Measurements from ENCODE around the gene PRR33.

Gene PRR33

DNA sequence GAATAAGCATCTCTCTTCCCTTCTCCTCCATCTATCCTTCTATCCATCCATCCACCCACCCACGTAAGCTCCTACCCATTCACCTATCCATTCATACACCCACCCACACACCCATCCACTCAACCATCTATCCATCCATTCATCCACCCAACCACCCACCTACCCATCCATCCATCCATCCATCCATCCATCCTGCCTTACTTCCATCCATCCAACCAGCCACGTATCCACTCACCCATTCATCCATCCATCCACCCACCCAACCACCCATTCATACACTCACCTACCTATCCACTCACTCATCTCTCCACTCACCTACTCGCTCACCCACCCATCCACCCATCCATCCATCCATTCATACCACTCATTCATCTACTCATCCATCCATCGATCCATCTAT lies 41.0 kb upstream of the PRR33 start:
- H3K27me3 ChIP-seq (ENCODE audit: low read depth, low read length) = 0 out of 2 replicates have a peak, but pooled peaks cover 10% of the 10 kb centered on the region
- H3K79me2 ChIP-seq (ENCODE audit: low read length) = no peaks in the 10 kb centered on the region
- H3K36me3 ChIP-seq (replicated peaks; ENCODE audit: low read depth, low read length) = no peaks in the 10 kb centered on the region
- H3K4me2 ChIP-seq (ENCODE audit: low read length) = no peak overlapping the region
- H3K4me3 ChIP-seq (ENCODE audit: low read length) = no peak overlapping the region
- H3K9ac ChIP-seq (ENCODE audit: low read length) = no peak overlapping the region
- no peaks in the 10 kb centered on the region for H3K9me3 ChIP-seq (ENCODE audit: insufficient read depth, low read length)
- H4K20me1 ChIP-seq (ENCODE audit: insufficient read depth, low read length) = no peaks in the 10 kb centered on the region
- no peaks in the 10 kb centered on the region for H3K4me1 ChIP-seq (ENCODE audit: low read length)
- H3K27ac ChIP-seq (ENCODE audit: low read length) = no peak overlapping the region
- TF ChIP-seq EZH2phosphoT487 (IDR thresholded peaks at IDR 0.05; ENCODE audit: low read depth) = no peak
- TF ChIP-seq, protein P1, sequence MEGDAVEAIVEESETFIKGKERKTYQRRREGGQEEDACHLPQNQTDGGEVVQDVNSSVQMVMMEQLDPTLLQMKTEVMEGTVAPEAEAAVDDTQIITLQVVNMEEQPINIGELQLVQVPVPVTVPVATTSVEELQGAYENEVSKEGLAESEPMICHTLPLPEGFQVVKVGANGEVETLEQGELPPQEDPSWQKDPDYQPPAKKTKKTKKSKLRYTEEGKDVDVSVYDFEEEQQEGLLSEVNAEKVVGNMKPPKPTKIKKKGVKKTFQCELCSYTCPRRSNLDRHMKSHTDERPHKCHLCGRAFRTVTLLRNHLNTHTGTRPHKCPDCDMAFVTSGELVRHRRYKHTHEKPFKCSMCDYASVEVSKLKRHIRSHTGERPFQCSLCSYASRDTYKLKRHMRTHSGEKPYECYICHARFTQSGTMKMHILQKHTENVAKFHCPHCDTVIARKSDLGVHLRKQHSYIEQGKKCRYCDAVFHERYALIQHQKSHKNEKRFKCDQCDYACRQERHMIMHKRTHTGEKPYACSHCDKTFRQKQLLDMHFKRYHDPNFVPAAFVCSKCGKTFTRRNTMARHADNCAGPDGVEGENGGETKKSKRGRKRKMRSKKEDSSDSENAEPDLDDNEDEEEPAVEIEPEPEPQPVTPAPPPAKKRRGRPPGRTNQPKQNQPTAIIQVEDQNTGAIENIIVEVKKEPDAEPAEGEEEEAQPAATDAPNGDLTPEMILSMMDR (IDR thresholded peaks at IDR 0.05; ENCODE audit: low read depth, low read length) = no peak
- no peak overlapping the region for H2AFZ ChIP-seq (ENCODE audit: low read depth, low read length)

DNA sequence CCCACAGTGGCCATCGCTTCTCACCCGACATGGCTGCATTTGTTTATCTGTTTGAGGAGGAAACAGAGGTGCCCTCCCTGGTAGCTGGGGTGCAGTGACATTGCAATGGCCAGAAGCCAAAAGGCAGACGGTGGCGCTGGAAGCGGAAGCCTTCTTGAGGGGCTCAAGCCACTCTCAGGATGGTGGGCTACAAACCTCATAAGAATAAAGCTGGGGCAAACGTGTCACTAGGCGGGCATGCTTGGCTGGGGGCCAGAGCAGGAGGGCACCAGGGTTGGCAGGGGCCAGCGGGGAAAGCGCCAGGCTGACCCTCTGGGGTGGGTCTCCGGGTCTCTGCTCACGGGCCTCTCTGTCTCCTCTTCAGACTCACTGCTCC lies 40.4 kb upstream of the PRR33 start:
- no peak overlapping the region for H3K4me3 ChIP-seq (ENCODE audit: low read length)
- H3K9ac ChIP-seq (ENCODE audit: low read length) = no peak overlapping the region
- no peak overlapping the region for H2AFZ ChIP-seq (ENCODE audit: low read depth, low read length)
- no peaks in the 10 kb centered on the region for H3K9me3 ChIP-seq (ENCODE audit: insufficient read depth, low read length)
- H3K27ac ChIP-seq (ENCODE audit: low read length) = no peak overlapping the region
- H3K79me2 ChIP-seq (ENCODE audit: low read length) = no peaks in the 10 kb centered on the region
- TF ChIP-seq, protein P1 (IDR thresholded peaks at IDR 0.05; ENCODE audit: low read depth, low read length) = no peak
- TF ChIP-seq EZH2phosphoT487 (IDR thresholded peaks at IDR 0.05; ENCODE audit: low read depth) = no peak
- H3K36me3 ChIP-seq (replicated peaks; ENCODE audit: low read depth, low read length) = no peaks in the 10 kb centered on the region
- H4K20me1 ChIP-seq (ENCODE audit: insufficient read depth, low read length) = no peaks in the 10 kb centered on the region
- H3K4me2 ChIP-seq (ENCODE audit: low read length) = no peak overlapping the region
- H3K4me1 ChIP-seq (ENCODE audit: low read length) = no peaks in the 10 kb centered on the region
- 0 out of 2 replicates have a peak, but pooled peaks cover 10% of the 10 kb centered on the region for H3K27me3 ChIP-seq (ENCODE audit: low read depth, low read length)

DNA sequence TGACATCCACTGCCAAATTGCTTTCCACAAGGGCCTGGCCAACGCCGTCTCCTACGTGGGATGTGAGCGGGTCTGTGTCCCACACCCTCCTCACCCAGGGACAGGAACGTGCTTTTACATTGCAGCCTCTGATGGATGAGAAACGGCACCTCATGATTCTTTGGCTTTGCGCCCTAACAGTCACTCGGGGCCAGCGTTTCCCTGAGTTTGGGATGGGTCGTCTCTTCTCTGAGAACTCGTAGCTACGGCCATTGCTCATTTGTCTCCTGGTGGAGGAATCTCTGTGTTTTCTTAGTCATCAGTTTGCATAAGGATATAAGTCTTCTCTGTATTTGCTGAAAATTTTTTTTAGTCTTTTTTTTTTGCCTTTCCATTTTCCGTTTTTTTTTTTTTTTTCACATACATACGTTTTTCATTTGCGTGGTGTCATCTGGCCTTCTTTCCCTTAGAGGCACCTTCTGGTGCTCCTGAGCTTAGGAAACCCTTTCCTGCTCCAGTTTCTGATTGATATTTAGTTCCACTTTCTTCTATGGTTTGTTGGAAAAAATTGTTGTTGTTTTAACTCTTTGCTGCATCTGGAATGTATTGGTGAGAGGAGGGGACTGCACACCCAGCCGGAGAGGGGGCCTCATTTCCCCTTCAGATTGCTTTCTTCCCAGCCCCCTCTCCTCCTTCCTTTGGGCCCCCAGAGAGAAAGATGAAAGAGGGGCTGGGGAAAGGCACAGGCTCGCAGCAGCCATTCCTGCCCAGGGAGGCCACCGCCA lies 39.8 kb upstream of the PRR33 start:
- H2AFZ ChIP-seq (ENCODE audit: low read depth, low read length) = no peak overlapping the region
- TF ChIP-seq EZH2phosphoT487 (IDR thresholded peaks at IDR 0.05; ENCODE audit: low read depth) = no peak
- TF ChIP-seq, protein P1 (IDR thresholded peaks at IDR 0.05; ENCODE audit: low read depth, low read length) = no peak
- H3K4me2 ChIP-seq (ENCODE audit: low read length) = no peak overlapping the region

DNA sequence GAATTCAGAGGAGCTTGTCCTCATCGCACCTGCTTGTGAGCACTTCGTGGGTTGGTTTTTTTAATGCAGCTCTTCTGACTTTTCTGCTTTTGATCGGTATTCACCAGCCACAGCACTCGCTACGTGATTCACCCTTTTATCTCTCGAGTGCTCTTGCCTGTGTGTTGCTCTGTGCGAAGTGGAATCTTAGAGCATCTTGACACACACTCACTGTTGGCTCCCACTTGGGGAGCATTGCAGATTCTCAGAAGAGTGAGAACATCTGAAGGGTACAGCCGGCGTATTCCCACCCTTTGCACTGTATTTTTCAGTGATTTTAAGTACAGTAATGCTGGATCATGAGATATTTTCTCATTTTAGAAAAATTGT lies 38.8 kb upstream of the PRR33 start:
- no peaks in the 10 kb centered on the region for H4K20me1 ChIP-seq (ENCODE audit: insufficient read depth, low read length)
- H3K27me3 ChIP-seq (ENCODE audit: low read depth, low read length) = 0 out of 2 replicates have a peak, but pooled peaks cover 10% of the 10 kb centered on the region
- no peak overlapping the region for H3K4me3 ChIP-seq (ENCODE audit: low read length)
- no peak overlapping the region for H2AFZ ChIP-seq (ENCODE audit: low read depth, low read length)
- no peak overlapping the region for H3K27ac ChIP-seq (ENCODE audit: low read length)
- H3K9ac ChIP-seq (ENCODE audit: low read length) = no peak overlapping the region
- H3K4me1 ChIP-seq (ENCODE audit: low read length) = no peaks in the 10 kb centered on the region
- no peaks in the 10 kb centered on the region for H3K36me3 ChIP-seq (replicated peaks; ENCODE audit: low read depth, low read length)
- H3K79me2 ChIP-seq (ENCODE audit: low read length) = no peaks in the 10 kb centered on the region
- no peaks in the 10 kb centered on the region for H3K9me3 ChIP-seq (ENCODE audit: insufficient read depth, low read length)
- no peak for TF ChIP-seq EZH2phosphoT487 (IDR thresholded peaks at IDR 0.05; ENCODE audit: low read depth)
- TF ChIP-seq, protein P1 (IDR thresholded peaks at IDR 0.05; ENCODE audit: low read depth, low read length) = no peak
- no peak overlapping the region for H3K4me2 ChIP-seq (ENCODE audit: low read length)

More for the DNA sequence above, 39.8 kb upstream of the PRR33 start:
- Histone ChIP-seq H3K27me3 (ENCODE audit: low read depth, low read length) (0 out of 2 replicates have a peak, but pooled peaks cover 10% of the 10 kb centered on the region), H3K79me2 (ENCODE audit: low read length) (no peaks in the 10 kb centered on the region), H3K9ac (ENCODE audit: low read length) (no peak overlapping the region), H4K20me1 (ENCODE audit: insufficient read depth, low read length) (no peaks in the 10 kb centered on the region), H3K27ac (ENCODE audit: low read length) (no peak overlapping the region), H3K36me3 (replicated peaks; ENCODE audit: low read depth, low read length) (no peaks in the 10 kb centered on the region), H3K4me3 (ENCODE audit: low read length) (no peak overlapping the region), H3K9me3 (ENCODE audit: insufficient read depth, low read length) (no peaks in the 10 kb centered on the region), H3K4me1 (ENCODE audit: low read length) (no peaks in the 10 kb centered on the region)

All from OCI-LY3 (cell line).